Ecto neural progenitor cell (in vitro differentiated cells): ENCODE measurements around the gene TMCC1.
"Not testable (repeated sequence)": the region's sequence is repeated elsewhere in the genome, so short reads cannot be mapped to it uniquely, and the experiment has no call there.

Experiments
- DNase-seq: peaks from one replicate; pipeline ENCODE4 v3.0.0-alpha.2; 2018; ENCODE audit warnings: low spot score

Gene TMCC1

GRCh38 chr3:129684270-129684669 lies 209.2 kb downstream of the TMCC1 start:
- DNase-seq: no peak

- no peak for DNase-seq
These were observed 210.3 kb downstream of the TMCC1 start for GRCh38 chr3:129683201-129683600.

DNA sequence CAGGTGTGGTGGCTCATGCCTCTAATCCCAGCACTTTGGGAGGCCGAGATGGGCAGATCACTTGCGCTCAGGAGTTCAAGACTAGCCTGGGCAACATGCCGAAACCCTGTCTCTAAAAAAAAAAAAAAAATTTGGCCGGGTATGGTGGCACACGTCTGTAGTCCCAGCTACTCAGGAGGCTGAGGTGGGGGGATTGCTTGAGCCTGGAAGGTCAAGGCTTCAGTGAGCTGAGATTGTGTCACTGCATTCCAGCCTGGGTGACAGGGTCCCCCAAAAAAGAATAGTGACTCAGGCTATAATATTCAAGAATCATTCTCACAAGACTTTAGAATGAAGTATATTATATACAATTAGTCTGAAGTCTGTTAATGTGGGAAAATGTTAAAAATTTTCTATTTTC lies 216.5 kb downstream of the TMCC1 start:
- DNase-seq: no peak

DNA sequence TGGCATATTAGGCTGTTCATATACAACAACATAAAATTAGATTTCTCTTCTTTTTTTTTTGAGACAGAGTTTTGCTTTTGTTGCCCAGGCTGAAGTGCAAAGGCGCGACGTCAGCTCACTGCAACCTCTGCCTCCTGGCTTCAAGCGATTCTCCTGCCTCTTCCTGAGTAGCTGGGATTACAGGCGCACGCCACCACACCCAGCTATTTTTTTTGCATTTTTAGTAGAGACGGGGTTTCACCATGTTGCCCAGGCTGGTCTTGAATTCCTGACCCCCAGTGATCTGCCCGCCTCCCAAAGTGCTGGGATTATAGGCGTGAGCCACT lies 218.8 kb downstream of the TMCC1 start:
- not testable (repeated sequence) for DNase-seq

DNA sequence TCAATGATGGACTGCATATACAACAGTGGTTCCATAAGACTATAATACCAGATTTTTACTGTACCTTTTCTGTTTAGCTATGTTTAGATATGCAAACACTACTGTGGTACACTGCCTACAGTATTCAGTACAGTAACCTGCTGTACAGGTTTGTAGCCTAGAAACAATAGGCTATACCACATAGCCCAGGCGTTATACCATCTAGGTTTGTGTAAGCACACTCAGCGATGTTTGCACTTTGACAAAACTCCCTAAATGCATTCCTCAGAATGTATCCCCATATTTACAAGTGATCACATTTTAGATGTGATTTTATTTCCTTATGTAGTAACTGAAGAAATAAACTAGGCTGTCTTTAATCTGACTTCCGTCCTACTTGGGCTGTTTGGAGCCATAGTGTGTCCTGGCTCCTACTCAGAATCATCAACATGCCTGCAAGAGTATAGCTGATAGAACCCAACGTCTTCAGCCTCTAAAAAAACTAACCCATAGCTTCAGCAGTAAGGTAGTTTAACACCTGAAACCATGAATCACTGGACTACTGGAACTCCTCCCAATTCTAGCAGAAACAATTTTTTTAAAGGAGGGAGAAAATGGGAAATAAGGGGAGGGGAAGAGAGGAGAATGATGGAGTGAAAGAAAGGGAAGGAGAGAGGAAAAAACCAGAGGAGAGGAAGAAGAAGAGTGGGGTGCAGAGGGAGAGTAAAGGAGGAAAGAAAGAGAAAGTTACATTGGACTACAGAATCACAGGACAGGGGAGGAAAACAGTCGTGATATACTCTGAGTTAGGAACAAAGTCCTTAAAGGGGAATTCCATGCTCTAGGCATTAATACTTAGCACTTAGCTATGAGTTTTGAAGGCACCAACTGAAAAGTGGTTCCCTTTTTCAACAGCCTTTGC lies 219.4 kb downstream of the TMCC1 start:
- DNase-seq: no peak

DNA sequence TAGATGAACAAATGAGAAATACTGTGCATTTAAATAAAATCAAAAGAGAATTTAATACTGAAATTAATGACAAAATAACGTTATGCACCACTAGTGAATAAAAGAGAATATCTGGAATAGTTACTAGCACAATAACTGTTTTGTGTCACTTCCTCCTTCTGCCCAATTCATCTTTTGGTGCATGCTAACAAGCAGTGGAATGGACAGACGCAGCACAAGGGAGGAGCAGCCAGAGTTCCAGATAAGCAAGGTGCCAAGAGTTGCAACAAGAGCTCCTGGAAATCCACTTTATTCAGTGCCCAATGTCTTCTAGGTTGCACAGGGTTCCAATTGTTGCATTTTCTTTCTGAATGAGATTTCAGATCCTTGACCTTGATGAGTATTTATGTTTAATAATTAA lies 220.5 kb downstream of the TMCC1 start:
- no peak for DNase-seq

DNA sequence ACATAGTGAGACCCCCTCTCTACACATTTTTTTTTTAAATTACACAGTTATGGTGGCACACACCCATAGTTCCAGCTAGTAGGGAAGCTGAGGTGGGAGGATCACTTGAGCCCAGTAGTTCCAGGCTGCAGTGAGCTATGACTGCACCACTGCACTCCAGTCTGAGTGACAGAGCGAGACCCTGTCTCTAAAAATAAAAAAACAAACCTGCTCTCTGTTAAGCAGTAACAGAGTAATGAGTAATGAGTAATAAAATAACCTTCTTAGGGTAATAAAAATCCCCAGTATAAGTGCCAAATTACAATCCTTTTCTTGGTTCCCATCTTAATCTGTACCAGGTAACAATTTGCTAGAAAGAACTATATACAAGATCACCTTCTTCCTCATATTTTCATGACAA lies 221.1 kb downstream of the TMCC1 start:
- no peak for DNase-seq

DNA sequence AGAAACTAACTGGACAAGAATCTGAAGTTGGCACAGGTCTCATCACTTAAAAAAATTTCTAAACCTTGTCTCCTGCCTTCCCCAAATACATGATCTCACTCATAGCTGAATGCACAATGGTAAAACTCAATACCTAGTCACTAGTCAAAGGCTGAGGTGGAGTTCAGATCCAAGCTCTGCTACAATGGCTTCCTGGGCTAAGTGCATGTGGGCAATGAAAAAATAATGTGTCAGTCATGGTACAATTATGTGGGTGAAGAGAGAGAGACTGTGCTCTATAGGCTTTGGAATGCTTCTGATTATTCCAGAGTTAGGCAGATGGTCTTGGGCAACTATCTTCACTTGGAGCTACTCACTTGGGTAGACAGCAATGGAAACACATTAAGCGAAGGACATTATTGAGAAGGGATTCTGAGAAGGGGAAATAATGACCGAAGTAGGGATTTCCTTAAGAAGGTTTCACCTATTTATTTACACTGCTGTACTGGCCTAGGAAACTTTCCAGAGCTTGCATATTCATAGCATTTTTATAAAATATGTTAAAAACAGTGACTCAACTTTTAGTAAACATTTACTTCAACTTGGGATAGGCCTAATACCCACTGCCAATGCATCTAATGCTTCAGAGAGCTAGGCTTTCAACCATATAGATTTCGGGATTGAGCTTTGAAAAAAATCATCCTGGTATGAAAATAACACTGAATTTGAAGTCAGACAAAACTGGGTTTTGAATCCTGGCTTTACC lies 228.3 kb downstream of the TMCC1 start:
- no peak for DNase-seq

- DNase-seq: no peak
These were observed 229.4 kb downstream of the TMCC1 start for GRCh38 chr3:129663930-129664646.

GRCh38 chr3:129663045-129663446 lies 230.5 kb downstream of the TMCC1 start:
- no peak for DNase-seq

DNA sequence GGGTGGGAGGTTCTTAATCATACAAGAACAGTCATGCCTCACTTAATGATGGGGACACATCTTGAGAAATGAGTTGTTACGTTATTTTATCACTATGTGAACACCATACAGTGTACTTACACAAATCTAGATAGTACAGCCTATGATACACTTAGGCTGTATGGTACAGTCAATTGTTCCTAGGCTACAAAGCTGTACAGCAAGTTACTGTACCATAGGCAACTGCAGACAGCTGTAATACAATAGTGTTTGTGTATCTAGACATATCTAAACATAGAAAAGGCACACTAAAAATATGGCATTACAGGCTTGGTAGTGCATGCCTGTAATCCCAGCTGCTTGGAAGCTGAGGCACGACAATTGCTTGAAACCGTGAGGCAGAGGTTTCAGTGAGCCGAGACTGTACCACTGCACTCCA lies 231.3 kb downstream of the TMCC1 start:
- DNase-seq: no peak

- no peak for DNase-seq
These were observed 231.7 kb downstream of the TMCC1 start for GRCh38 chr3:129661766-129662165.

DNA sequence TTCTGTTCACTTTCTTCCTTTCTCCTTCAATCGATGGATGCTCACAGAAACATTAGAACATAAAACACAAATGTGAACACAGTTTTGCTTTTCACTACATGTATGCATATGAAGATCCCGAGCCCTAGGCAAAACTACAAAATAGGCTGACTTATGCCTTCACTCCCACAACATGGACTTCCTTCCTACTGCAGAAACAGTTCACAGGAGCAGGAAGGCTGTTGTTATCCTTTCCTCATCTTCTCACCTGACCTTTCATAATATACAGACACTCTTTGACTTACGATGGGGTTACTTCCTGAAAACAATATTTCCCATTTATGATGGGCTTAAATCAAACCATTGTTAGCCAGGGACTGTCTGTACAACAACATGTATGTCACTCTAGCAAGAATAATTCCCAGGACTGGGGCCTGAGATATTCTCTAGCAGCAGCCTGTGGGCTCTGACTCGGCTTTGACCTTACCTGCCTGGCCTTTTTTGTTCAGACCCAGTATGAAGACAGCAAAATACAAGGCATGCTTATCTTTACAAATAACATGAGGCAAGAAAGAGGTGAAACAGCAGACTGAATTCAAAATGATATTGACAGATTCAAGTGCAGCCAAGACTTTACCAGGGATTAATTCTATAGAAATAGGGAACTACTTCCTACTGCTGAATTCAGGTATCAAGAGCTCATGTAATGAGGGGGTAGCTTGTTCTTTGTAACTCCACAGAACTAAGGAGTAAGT lies 235.2 kb downstream of the TMCC1 start:
- no peak for DNase-seq

DNA sequence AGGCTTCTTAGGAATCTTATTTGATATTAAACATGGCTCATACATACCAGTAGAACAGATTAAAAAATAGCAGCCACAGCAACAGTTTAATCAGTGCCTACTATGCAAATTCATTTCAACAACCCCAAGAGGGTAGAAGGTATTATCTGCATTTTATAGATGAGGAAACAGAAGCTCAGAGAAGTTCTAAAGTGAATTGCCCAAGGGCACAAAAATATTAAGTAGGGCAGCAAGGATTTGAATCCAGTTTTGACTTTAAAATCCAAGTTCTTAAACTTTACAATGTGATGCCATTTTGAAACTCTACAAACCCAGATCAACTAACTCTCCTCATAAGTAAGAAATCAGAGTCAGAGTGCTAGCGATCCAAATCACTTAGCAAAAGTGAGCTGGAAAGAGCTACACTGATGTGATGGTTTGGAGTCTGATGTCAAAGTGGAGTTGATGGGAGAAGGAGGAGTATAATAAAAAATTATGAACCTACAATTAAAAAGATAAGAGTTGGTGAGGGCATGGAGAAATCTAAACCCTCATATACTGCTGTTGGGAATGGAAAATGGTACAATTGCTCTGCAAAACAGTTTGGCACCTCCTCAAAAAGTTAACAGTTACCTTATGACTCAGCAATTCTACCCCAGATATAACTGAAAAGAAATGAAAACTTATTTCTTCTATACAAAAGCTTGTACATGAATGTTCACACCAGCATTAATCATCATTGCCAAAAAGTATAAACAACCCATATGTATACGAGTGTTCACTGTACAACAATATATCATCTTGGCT lies 236.1 kb downstream of the TMCC1 start:
- no peak for DNase-seq

GRCh38 chr3:129656659-129657247 lies 236.8 kb downstream of the TMCC1 start:
- no peak for DNase-seq

- DNase-seq: no peak
These were observed 238.2 kb downstream of the TMCC1 start for GRCh38 chr3:129655291-129655700.

DNA sequence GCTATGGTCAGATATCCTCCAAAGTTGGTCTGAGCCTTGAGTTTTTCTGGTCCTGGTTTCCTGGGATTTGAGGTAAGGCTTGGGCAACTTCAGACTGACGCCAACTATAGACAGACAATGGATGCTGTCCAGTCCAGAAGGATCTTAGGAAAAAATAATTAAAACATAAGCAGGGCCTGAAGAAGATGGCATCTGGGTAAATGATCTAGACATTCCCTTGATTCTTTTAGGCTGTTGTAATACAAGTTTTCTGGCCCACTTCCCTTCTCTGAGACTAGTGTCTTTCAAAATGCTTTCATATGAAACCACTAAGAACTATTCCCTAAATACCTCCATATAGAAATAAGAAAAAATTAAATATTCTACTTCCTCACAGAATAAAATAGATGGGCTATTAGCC lies 239.4 kb downstream of the TMCC1 start:
- no peak for DNase-seq

- no peak for DNase-seq
These were observed 240.5 kb downstream of the TMCC1 start for GRCh38 chr3:129653019-129653418.

DNA sequence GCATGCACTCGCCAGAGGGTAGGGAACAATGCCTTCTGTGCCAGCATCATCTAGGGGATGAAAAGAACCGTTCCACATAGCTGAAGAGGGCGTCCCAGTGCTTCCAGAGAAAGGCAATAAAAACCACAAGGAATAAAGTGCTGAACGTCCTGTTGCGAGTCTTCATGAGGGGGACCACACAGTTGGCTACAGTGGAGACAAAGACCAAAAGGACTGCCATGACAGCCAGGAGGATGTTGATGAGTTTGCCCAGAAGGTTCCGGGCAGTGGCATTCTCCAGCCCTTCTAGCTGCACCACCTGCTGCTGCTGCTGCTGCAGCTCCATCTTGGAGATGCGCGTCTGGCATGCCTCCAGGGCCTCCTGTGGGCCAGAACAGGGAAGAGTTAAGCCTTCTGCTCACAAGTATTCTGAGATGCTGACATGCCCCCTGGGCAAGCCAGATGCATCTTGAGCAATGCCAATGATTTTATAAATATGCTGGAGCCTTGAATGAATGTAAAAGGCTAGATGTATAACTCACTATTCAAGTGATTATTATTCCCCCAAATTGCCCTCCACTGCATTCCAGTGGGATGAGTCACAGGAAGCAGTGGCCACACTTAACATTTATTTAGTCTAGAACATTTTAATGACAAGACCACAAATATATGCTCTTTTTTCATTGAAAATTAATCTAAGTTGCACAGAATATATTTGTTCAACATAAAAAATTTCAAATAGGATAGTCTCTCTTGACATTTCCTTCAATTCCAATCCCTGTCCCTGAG lies 241.9 kb downstream of the TMCC1 start:
- no peak for DNase-seq

GRCh38 chr3:129650256-129650872 lies 243.1 kb downstream of the TMCC1 start:
- peak; percentile 73 for DNase-seq
